Colonic mucosa (tissue), 4 donors: Measurements from ENCODE around the gene SLMAP. TPM values are rescaled to one million over a fixed set of nuclear protein-coding genes. Genes with fewer than 3 reads are reported as not detected.

Experiments
- DNase-seq: peaks from one replicate; pipeline ENCODE4 v3.0.0-alpha.2; 2020
- H3K27ac ChIP-seq: fragments of 200-600 bp; one replicate; pipeline ENCODE4 v1.8.0; 2021
- H3K27me3 ChIP-seq: fragments of 200-600 bp; one replicate; pipeline ENCODE4 v1.8.0; 2021
- H3K36me3 ChIP-seq: fragments of 200-600 bp; one replicate; pipeline ENCODE4 v1.8.0; 2021
- H3K4me1 ChIP-seq: fragments of 200-600 bp; one replicate; pipeline ENCODE4 v1.8.0; 2021; ENCODE audit warnings: mild to moderate bottlenecking
- H3K4me3 ChIP-seq: fragments of 200-600 bp; one replicate; pipeline ENCODE4 v1.8.0; 2021
- H3K9ac ChIP-seq, 2 donors: one replicate each; pipeline ENCODE4 v1.7.0; 2013; ENCODE audit warnings: control low read depth in 2 of 2, low read depth in 2 of 2, low read length in 2 of 2
- H3K9me3 ChIP-seq: fragments of 200-600 bp; one replicate; pipeline ENCODE4 v1.8.0; 2021
- CTCF ChIP-seq: fragments of 200-600 bp; IDR thresholded peaks from one replicate; pipeline ENCODE4 v1.8.0; 2022; ENCODE audit warnings: antibody characterized with exemption, mild to moderate bottlenecking
- intact Hi-C: fragments of 100-400 bp; cut with DNase I; formaldehyde crosslinking; loops from one replicate; pipeline ENCODE4 v1.14.1; 2022
- total RNA-seq, 2 donors: library from RNA; stranded (reverse); fragmentation: NEBNext Ultra II Directional in 1 of 2; extraction: Animal tissue kit (Norgen Biotek cat#: 25700) in 1 of 2; gene quantifications; one replicate each; pipeline ENCODE4 v1.2.1, GENCODE V29; 2021
- donor health status: healthy.
- donor health status: DM: no; HTN: no; CAD: no.
- donor health status: DM: no; HTN: no; CAD: no.

SLMAP gene
- total RNA-seq, 2 donors from 2014 or later: 81.1 to 124 TPM

- H3K27me3 ChIP-seq: no peaks in the 10 kb centered on the region
- no peak for DNase-seq
- H3K4me1 ChIP-seq: no peaks in the 10 kb centered on the region
- no peak overlapping the region for H3K27ac ChIP-seq
- TF ChIP-seq CTCF: no peak
- intact Hi-C loops: no loop called here
- H3K36me3 ChIP-seq: no peaks in the 10 kb centered on the region
- no peak overlapping the region for H3K9ac ChIP-seq
- no peaks in the 10 kb centered on the region for H3K9me3 ChIP-seq
- H3K4me3 ChIP-seq: no peak overlapping the region
Observed at GRCh38 chr3:57923101-57923500, 167.0 kb downstream of the SLMAP start.

- Histone ChIP-seq H3K4me1 (no peaks in the 10 kb centered on the region), H3K27ac (no peak overlapping the region)
- TF ChIP-seq CTCF: no peak
Observed at GRCh38 chr3:57923752-57924151, 167.6 kb downstream of the SLMAP start.

GRCh38 chr3:57927166-57927565 lies 171.1 kb downstream of the SLMAP start:
- H3K27ac ChIP-seq: no peak overlapping the region
- no peaks in the 10 kb centered on the region for H3K9me3 ChIP-seq
- no peaks in the 10 kb centered on the region for H3K27me3 ChIP-seq
- no peak overlapping the region for H3K9ac ChIP-seq
- no peaks in the 10 kb centered on the region for H3K36me3 ChIP-seq
- H3K4me3 ChIP-seq: no peak overlapping the region
- no peak for TF ChIP-seq CTCF
- H3K4me1 ChIP-seq: no peaks in the 10 kb centered on the region
- intact Hi-C loops: no loop called here
- DNase-seq: no peak

More at GRCh38 chr3:57923752-57924151, 167.6 kb downstream of the SLMAP start:
- Histone ChIP-seq H3K4me3 (no peak overlapping the region), H3K9ac (no peak overlapping the region), H3K9me3 (no peaks in the 10 kb centered on the region), H3K27me3 (no peaks in the 10 kb centered on the region), H3K36me3 (no peaks in the 10 kb centered on the region)
- intact Hi-C loops: no loop called here
- no peak for DNase-seq

- intact Hi-C loops: no loop called here
- no peaks in the 10 kb centered on the region for H3K27me3 ChIP-seq
- no peak overlapping the region for H3K27ac ChIP-seq
- no peaks in the 10 kb centered on the region for H3K4me1 ChIP-seq
- H3K36me3 ChIP-seq: no peaks in the 10 kb centered on the region
- H3K9me3 ChIP-seq: no peaks in the 10 kb centered on the region
- TF ChIP-seq CTCF: no peak
- no peak overlapping the region for H3K9ac ChIP-seq
- no peak for DNase-seq
- no peak overlapping the region for H3K4me3 ChIP-seq
Observed at GRCh38 chr3:57927916-57928315, 171.8 kb downstream of the SLMAP start.

- Histone ChIP-seq H3K4me1 (no peaks in the 10 kb centered on the region), H3K27ac (no peak overlapping the region), H3K4me3 (no peak overlapping the region), H3K27me3 (no peaks in the 10 kb centered on the region), H3K9me3 (no peaks in the 10 kb centered on the region), H3K9ac (no peak overlapping the region), H3K36me3 (no peaks in the 10 kb centered on the region)
- intact Hi-C loops: no loop called here
- no peak for DNase-seq
- no peak for TF ChIP-seq CTCF
Observed at GRCh38 chr3:57928511-57928910, 172.4 kb downstream of the SLMAP start.

- Histone ChIP-seq H3K27me3 (no peaks in the 10 kb centered on the region), H3K9me3 (no peaks in the 10 kb centered on the region), H3K9ac (no peak overlapping the region), H3K36me3 (no peaks in the 10 kb centered on the region), H3K4me1 (no peaks in the 10 kb centered on the region), H3K4me3 (no peak overlapping the region), H3K27ac (no peak overlapping the region)
- intact Hi-C loops: no loop called here
- DNase-seq: no peak
- no peak for TF ChIP-seq CTCF
Observed at GRCh38 chr3:57929988-57930387, 173.9 kb downstream of the SLMAP start.
